Retina (tissue), 1 donor: Measurements from ENCODE around the gene ADRA2B.
"Not testable (repeated sequence)": the region's sequence is repeated elsewhere in the genome, so short reads cannot be mapped to it uniquely, and the experiment has no call there.

Experiments
- DNase-seq: peaks from one replicate; pipeline ENCODE4 v3.0.0-alpha.2; 2016

Gene ADRA2B

GRCh38 chr2:96150007-96150640 is 33.8 kb upstream of the ADRA2B start:
- no peak for DNase-seq

GRCh38 chr2:96148410-96149217 is 32.2 kb upstream of the ADRA2B start:
- DNase-seq, result peak; percentile 93

- no peak for DNase-seq
These were observed 31.3 kb upstream of the ADRA2B start for GRCh38 chr2:96147593-96148201.

GRCh38 chr2:96146881-96147592 is 30.7 kb upstream of the ADRA2B start:
- no peak for DNase-seq

GRCh38 chr2:96146153-96146880 is 29.9 kb upstream of the ADRA2B start:
- DNase-seq, result no peak

- no peak for DNase-seq
These were observed 29.4 kb upstream of the ADRA2B start for GRCh38 chr2:96145848-96146152.

GRCh38 chr2:96145036-96145847 is 28.9 kb upstream of the ADRA2B start, which contains the start of gene DUSP2:
TSS of gene DUSP2 (minus strand) at chr2:96145440. CDS start at chr2:96145354, 86 bp downstream.
- DNase-seq, result peak; percentile 88

- DNase-seq, result peak; percentile 72
These were observed 28.2 kb upstream of the ADRA2B start for GRCh38 chr2:96144481-96145035.

GRCh38 chr2:96143848-96144480 is 27.6 kb upstream of the ADRA2B start:
- peak; percentile 42 for DNase-seq

GRCh38 chr2:96143231-96143847 is 27.0 kb upstream of the ADRA2B start:
- DNase-seq, result no peak

GRCh38 chr2:96142217-96143113 is 26.1 kb upstream of the ADRA2B start:
- no peak for DNase-seq

GRCh38 chr2:96141624-96141967 is 25.2 kb upstream of the ADRA2B start:
- DNase-seq, result not testable (repeated sequence)

GRCh38 chr2:96140941-96141623 is 24.7 kb upstream of the ADRA2B start:
- DNase-seq, result no peak

GRCh38 chr2:96139181-96139758 is 22.9 kb upstream of the ADRA2B start:
- DNase-seq, result no peak

GRCh38 chr2:96138179-96139145 is 22.1 kb upstream of the ADRA2B start, which contains the start of gene ASTL:
TSS of gene ASTL (minus strand) at chr2:96138502. CDS start at chr2:96138436, 66 bp downstream.
- DNase-seq, result peak; percentile 44

GRCh38 chr2:96137321-96138178 is 21.2 kb upstream of the ADRA2B start:
- DNase-seq, result no peak
